NCI-H187 treated with DMSO at 0.1 percent for 48 hours (cell line): ENCODE measurements around the gene RFX3.

ENCODE experiments used
- DNase-seq: peaks from one replicate; lab custom pipeline; 2025; lab: John Stamatoyannopoulos, UW

RFX3 gene

DNA sequence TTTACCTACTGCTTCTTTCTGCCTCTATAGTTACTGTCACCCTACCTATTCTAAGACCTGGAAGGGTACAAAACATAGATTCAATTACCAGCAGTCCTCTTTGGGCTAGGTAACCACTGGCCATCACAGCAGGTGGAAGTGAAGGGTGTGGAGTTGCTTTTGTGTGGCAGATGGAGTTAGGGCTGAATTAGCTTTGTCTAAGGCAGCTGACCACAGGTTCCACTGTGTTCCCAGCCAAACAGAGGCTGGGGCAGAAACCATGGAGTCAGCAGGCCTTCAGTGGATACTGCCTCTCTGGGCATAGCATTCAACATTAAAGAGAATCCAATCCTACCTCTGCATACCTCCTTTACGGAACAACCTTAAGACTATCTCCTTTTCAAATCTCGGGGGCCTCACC is 254.2 kb downstream of the RFX3 start:
- DNase-seq = no peak

DNA sequence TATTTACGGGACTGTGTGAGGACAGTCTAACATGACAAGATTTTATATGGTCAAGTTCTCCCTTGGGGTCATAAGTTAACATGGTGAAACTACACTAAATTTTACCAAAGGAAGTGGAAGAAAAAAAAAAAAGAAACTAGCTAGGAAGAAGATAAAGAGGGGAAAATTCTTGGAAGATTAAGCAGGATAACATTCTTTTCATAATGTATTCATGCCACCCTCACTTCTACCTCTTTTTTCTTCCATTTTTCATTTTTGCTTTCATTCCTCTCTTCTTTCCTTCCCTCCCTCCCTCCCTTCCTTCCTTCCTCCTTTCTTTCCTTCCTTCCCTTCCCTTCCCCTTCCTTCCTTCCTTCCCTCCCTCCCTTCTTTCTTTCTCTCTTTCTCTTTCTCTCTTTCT is 254.6 kb downstream of the RFX3 start:
- no peak for DNase-seq

DNA sequence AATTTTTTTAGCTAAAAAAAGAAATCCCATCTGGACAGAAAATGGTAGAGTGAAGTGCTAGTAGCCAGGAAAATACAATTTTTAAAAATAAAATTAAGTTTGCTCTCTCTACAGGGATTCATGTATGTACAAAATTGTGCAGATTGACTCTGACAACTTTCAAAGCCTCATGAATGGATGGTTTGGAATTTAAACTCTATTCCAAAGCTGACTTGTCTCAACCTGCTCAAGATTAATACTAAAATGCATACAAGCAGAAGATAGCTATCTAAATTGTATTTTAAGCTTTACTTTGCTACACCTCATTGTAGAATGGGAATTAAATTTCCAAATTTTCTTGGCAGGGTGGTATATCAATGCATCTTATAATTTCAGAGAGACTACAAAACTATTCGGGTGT is 257.6 kb downstream of the RFX3 start:
- no peak for DNase-seq

DNA sequence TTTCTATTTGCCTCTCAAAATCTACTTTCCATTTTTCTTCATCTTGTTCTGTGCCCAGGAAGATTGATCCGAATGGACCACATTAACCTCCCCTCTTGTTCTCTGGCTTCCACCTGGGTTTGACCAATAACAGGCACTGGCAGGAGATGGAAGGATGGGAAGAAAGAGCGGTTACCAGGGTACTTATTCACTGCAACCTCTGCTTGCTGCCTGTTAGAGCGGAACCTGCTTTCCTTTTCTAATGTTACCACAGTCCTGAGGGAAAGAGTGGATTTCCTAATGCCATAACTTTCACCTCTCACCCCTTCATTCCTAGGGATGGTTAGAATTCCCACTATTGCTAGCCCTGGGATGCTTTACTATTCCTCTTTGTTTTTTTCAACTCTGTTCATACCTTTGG is 262.1 kb downstream of the RFX3 start:
- DNase-seq = no peak

- DNase-seq = no peak
Measured at GRCh38 chr9:3262826-3263529, 262.8 kb downstream of the RFX3 start.

DNA sequence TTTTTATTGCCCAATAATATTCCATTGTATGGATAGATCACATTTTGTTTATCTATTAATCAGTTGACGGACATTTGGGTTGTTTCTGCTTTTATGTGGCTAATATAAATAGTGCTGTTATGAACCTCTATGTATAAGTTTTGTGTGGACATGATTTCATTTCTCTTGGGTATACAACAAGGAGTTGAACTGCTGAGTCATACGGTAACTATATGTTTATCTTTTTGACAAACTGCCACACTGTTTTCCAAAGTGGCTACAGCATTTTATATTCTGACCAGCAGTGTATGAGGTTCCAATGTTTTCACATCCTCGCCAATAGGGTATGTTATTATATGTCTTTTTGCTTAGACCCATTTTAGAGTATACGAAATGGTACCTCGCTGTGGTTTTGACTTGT is 264.3 kb downstream of the RFX3 start:
- DNase-seq = no peak

DNA sequence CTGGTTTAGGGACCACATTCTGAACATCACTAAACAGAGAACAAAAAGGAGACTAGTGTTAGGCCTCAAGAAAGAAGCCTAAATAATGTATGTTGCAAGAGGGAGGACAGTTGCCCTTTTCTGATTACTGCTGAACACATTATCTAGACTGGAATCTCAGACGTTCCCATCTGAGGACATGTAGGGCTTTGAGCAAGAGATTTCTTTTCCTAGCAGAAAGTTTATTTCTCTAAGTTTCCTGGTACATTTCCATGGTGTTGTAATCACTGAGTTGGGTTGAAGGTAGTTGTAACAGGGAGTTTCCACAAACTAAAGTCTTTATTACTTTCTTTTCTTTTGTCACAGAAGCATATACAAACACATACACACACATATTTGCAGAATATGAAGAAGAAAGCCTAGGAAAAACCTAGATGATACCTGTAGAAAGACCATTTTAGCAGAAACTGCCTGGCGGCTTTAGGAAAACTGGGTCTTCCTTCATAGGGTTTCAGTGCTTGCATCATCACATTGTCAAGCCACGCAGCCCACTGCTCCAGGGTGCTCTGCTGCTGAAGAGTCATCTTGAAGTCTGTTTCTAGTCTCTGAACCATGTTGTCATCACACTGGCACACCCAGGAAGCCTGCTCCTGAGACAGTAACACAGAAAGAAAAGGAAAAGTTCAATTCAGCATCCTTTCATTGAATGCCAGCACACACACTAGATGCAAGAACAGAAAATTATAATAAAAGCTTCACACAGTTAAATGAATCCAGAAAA is 269.1 kb downstream of the RFX3 start:
- DNase-seq = no peak

DNA sequence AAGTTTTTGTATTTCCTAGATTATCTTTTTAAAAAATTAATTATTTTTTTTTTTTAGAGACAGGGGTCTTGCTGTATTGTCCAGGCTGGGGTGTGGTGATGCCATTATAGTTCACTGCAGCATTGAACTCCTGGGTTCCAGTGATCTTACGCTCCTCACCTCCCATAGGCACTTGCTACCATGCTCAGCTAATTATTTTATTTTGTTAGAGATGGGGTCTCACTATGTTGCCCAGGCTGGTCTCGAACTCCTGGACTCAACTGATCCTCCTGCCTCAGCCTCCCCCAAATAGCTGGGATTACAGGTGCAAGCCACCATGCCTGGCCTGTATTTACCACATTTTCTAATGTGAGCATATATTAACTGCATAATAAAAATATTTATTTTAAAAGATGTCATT is 274.5 kb downstream of the RFX3 start:
- no peak for DNase-seq

GRCh38 chr9:3250741-3251140 is 275.1 kb downstream of the RFX3 start:
- no peak for DNase-seq

- no peak for DNase-seq
Measured at GRCh38 chr9:3247211-3247610, 278.6 kb downstream of the RFX3 start.

DNA sequence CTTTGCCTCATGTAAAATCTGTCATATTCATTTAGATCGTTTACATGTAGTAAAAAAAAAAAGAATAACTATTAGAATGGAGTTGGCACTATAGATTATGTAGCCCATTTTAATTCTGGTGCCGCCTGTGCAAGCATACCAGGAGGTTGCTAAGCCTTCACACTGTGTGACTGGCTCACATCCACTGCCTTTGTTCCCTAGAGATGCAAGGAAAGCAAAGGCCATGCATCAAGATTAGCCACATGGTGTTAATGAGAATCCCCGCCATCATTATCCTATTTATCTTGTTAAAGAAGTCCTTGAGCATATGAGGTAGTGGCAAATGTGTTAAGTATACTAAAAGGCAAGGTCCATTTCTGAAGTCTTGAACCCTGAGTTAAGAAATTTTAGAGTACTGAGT is 279.6 kb downstream of the RFX3 start:
- DNase-seq = no peak

DNA sequence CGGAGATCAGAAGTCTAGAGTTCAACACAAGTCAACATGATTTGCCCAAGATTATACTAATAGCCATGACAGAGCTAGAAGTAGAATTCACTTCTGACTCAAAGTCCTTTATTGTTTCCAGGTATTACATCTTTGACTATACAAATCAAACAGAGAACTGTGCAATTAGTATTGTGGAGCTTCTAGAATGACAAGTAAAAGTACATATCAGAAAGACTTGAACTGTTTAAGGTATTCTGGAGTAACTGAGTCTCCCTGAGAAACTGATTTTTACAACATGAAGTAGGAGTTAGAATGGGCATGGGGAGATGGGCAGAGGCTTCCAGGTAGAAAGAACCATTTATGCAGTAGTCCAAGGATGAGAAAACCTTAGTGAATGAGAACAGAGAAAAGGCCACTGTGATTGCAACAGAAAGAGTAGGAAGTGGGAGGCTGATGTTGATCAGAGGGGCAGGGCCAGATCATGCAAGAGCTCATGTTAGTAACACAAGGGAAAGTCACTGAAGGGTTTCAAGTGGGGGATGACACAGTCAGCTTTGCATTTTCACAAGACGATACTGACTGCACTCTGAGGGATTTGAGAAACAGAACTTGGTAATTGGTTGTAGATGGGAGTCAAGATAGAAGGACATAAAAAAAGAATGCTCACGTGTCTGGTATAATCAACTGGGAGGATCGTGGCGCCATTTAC is 280.7 kb downstream of the RFX3 start:
- no peak for DNase-seq

GRCh38 chr9:3243683-3244082 is 282.1 kb downstream of the RFX3 start:
- DNase-seq = no peak

DNA sequence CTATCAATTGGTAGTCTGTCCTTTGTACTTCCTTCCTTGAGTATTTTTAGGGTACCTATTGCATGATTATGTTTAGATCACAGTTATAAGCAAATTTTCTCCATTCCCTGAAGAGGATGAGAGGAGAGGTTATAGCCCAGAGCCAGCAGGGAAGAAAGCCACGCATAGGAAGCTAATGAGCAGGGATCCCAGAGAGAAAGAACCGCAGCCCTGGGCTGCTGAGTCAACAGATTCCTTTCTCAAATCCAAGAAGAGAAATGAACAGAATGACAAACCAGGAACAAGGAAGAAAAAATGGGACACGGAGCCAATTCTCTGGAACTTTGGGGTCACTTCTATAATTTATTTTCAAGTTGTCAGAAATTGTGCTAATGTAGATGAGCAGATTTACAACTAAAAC is 284.5 kb downstream of the RFX3 start:
- DNase-seq = no peak

DNA sequence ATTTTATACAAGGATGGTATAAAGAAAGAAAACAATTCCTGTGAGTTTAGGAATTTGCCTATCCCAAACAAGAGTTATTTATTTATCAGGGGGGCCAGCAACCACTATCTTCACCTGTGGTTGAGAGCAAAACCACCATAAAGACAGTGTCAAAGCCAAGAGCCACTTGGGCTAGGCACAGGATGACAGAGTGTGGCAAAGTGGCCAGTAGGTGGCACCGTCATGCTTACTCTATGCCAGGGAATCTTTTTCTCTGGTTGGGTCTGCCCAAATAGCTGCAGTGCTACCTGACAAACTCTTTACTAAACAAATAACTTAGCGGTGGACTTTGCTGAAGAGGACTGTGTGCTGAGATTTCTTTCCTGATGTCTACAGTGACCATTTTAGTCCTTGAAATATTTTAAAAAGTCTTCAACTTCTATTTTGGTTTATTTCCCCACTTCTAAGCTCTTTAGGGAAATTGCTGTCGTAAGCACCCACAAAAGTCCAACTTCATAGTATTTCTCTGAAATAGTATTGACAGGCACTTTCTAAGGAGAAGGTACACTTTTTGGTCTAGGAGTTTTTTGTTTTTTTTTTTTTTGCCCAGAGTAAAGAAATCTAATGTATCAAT is 285.0 kb downstream of the RFX3 start:
- DNase-seq = no peak

- DNase-seq = no peak
Measured at GRCh38 chr9:3239240-3239639, 286.6 kb downstream of the RFX3 start.

- no peak for DNase-seq
Measured at GRCh38 chr9:3238236-3238635, 287.6 kb downstream of the RFX3 start.

GRCh38 chr9:3237121-3237520 is 288.7 kb downstream of the RFX3 start:
- DNase-seq = no peak

GRCh38 chr9:3235497-3235896 is 290.3 kb downstream of the RFX3 start:
- DNase-seq = no peak

- DNase-seq = no peak
Measured at GRCh38 chr9:3224931-3225330, 300.9 kb downstream of the RFX3 start.

DNA sequence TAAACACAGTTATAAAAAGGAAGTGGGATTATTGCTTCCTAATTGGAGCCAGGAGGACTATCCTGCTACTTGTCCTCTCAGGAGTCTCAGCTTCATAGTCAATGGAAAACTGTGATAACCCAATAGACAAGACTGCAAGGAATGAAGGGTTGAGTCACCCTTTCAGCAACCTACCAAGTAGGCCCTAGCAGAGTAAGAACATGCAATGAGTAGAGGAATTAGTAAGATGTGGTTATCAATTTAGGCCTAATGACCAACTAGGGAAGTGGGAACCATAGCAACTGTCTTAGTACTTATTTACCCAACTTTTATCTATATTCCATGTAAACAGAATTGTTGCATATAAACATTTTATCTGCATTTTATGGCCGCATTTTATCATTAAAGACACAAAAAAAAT is 310.1 kb downstream of the RFX3 start:
- DNase-seq = no peak

GRCh38 chr9:3214741-3215140 is 311.1 kb downstream of the RFX3 start:
- DNase-seq = peak; percentile 56
